IMR-90 (cell line): ENCODE measurements around the gene C16orf92. TPM values are rescaled to one million over a fixed set of nuclear protein-coding genes. Genes with fewer than 3 reads are reported as not detected.

Source experiments
- ATAC-seq: fragments of 200-7000 bp; cut with Tn5 transposase; 2 replicates; pipeline ENCODE4 v1.9.1; 2020; ENCODE audit warnings: low read depth, mild to moderate bottlenecking, moderate library complexity
- BruUV-seq: library from RNA; stranded (reverse); fragments of 400-500 nt; replicated peaks from 2 replicates; lab custom pipeline; 2021; lab: Mats Ljungman, UMichigan
- CTCF ChIA-PET: fragments of 300-600 bp; formaldehyde crosslinking; extraction: SDS; loops from one replicate; lab custom pipeline; 2021; ENCODE audit warnings: antibody characterized with exemption; lab: Yijun Ruan, JAX
- POLR2A ChIA-PET: fragments of 300-600 bp; sonication (Branson Sonifier 250); formaldehyde crosslinking; loops from one replicate; lab custom pipeline; 2022; ENCODE audit warnings: antibody characterized with exemption; ENCODE audit not compliant: unreplicated experiment; lab: Charles Lee
- DNase-seq: peaks from one replicate; pipeline ENCODE4 v3.0.0; 2013
- H2AFZ ChIP-seq: replicated peaks from 2 replicates; pipeline ENCODE3; 2013; ENCODE audit warnings: low read length, mild to moderate bottlenecking; ENCODE audit not compliant: poor library complexity
- H2AK5ac ChIP-seq: 2 replicates; pipeline ENCODE4 v1.6.1; 2013; ENCODE audit warnings: low read depth, low read length, inconsistent platforms
- H2AK9ac ChIP-seq: replicated peaks from 2 replicates; pipeline ENCODE3; 2013; ENCODE audit warnings: mild to moderate bottlenecking, low read depth, low read length, moderate library complexity; ENCODE audit not compliant: poor library complexity
- H2BK120ac ChIP-seq: 2 replicates; pipeline ENCODE4 v1.6.1; 2013; ENCODE audit warnings: low read depth, low read length, inconsistent platforms
- H2BK15ac ChIP-seq: 3 replicates; pipeline ENCODE4 v1.6.1; 2013; ENCODE audit warnings: low read depth, low read length, inconsistent platforms
- H2BK20ac ChIP-seq: 2 replicates; pipeline ENCODE4 v1.6.1; 2013; ENCODE audit warnings: low read depth, mild to moderate bottlenecking, inconsistent platforms, low read length, moderate library complexity
- H2BK5ac ChIP-seq: 2 replicates; pipeline ENCODE4 v1.6.1; 2013; ENCODE audit warnings: mild to moderate bottlenecking, low read depth, low read length, inconsistent platforms; ENCODE audit not compliant: poor library complexity, severe bottlenecking
- H3K14ac ChIP-seq: replicated peaks from 2 replicates; pipeline ENCODE4 v1.6.1; 2013; ENCODE audit warnings: low read depth, low read length, inconsistent platforms
- H3K18ac ChIP-seq: 2 replicates; pipeline ENCODE4 v1.6.1; 2013; ENCODE audit warnings: low read depth, low read length, control low read depth
- H3K23ac ChIP-seq: 2 replicates; pipeline ENCODE4 v1.6.1; 2013; ENCODE audit warnings: low read depth, low read length, inconsistent platforms
- H3K27ac ChIP-seq: 2 replicates; pipeline ENCODE4 v1.5.1; 2013; ENCODE audit warnings: mild to moderate bottlenecking, control low read depth, low read length; ENCODE audit not compliant: insufficient read depth
- H3K27me3 ChIP-seq: 2 replicates; pipeline ENCODE4 v1.6.1; 2013; ENCODE audit warnings: low read length; ENCODE audit not compliant: control insufficient read depth, insufficient read depth
- H3K36me3 ChIP-seq: 2 replicates; pipeline ENCODE4 v1.6.1; 2013; ENCODE audit warnings: low read length, mixed read lengths; ENCODE audit not compliant: control insufficient read depth, insufficient read depth
- H3K4ac ChIP-seq: 2 replicates; pipeline ENCODE4 v1.6.1; 2013; ENCODE audit warnings: low read depth, low read length, inconsistent platforms
- H3K4me1 ChIP-seq: 2 replicates; pipeline ENCODE4 v1.6.1; 2013; ENCODE audit warnings: low read length, mixed read lengths; ENCODE audit not compliant: control insufficient read depth, insufficient read depth
- H3K4me2 ChIP-seq: 2 replicates; pipeline ENCODE4 v1.6.1; 2013; ENCODE audit warnings: low read depth, mild to moderate bottlenecking, control low read depth, low read length, moderate library complexity
- H3K4me3 ChIP-seq: 2 replicates; pipeline ENCODE4 v1.5.1; 2013; ENCODE audit warnings: low read depth, mild to moderate bottlenecking, control low read depth, low read length, moderate library complexity; ENCODE audit not compliant: insufficient read depth
- H3K56ac ChIP-seq: 2 replicates; pipeline ENCODE4 v1.6.1; 2013; ENCODE audit warnings: low read length, inconsistent platforms; ENCODE audit not compliant: insufficient read depth; ENCODE audit errors: extremely low read depth
- H3K79me1 ChIP-seq, 2 experiments: 2 replicates each; pipeline ENCODE4 v1.6.1; 2013; ENCODE audit warnings: low read length in 2 of 2, inconsistent platforms in 1 of 2, low read depth in 1 of 2
- H3K9ac ChIP-seq: 2 replicates; pipeline ENCODE4 v1.6.1; 2013; ENCODE audit warnings: low read depth, low read length, control low read depth
- H3K9me1 ChIP-seq: 2 replicates; pipeline ENCODE4 v1.6.1; 2013; ENCODE audit warnings: low read length, inconsistent platforms; ENCODE audit not compliant: insufficient read depth
- H3K9me3 ChIP-seq: 2 replicates; pipeline ENCODE4 v1.6.1; 2013; ENCODE audit warnings: low read length; ENCODE audit not compliant: control insufficient read depth, insufficient read depth
- H4K20me1 ChIP-seq: 2 replicates; pipeline ENCODE4 v1.6.1; 2013; ENCODE audit warnings: low read length, inconsistent platforms; ENCODE audit not compliant: insufficient read depth
- H4K5ac ChIP-seq: 2 replicates; pipeline ENCODE4 v1.6.1; 2013; ENCODE audit warnings: mild to moderate bottlenecking, low read depth, low read length, control low read depth
- H4K8ac ChIP-seq, 2 experiments: 2 replicates each; pipeline ENCODE4 v1.6.1; 2013; ENCODE audit warnings: low read depth in 2 of 2, low read length in 2 of 2, control low read depth in 1 of 2, inconsistent platforms in 1 of 2
- H4K91ac ChIP-seq: 2 replicates; pipeline ENCODE4 v1.6.1; 2013; ENCODE audit warnings: low read depth, low read length, inconsistent platforms; ENCODE audit not compliant: insufficient read depth
- RFX5 ChIP-seq: IDR thresholded peaks from 2 replicates; pipeline ENCODE4 v1.8.0; 2012; ENCODE audit warnings: low read depth, mild to moderate bottlenecking, low read length, moderate library complexity
- WGBS, 2 experiments: methylation state at CpG; one replicate each; pipeline versions ENCODE4 v1.1.5 to v1.1.7; 2013; ENCODE audit warnings: missing lambda C conversion rate in 2 of 2; ENCODE audit not compliant: insufficient read length in 1 of 2; ENCODE audit errors: extremely low coverage in 2 of 2; 5-methylcytosine and 5-hydroxymethylcytosine counted together
- dilution Hi-C: fragments of 300-500 bp; cut with HindIII; formaldehyde crosslinking; loops from one replicate; pipeline ENCODE4 v1.14.3; 2018; ENCODE audit warnings: low sequenced_read_pairs; ENCODE audit not compliant: unreplicated experiment
- in situ Hi-C: fragments of 300-500 bp; cut with MboI; formaldehyde crosslinking; loops from 3 replicates; pipeline ENCODE4 v1.14.3; 2019; ENCODE audit warnings: low sequenced_read_pairs, inconsistent platforms, mixed read lengths
- intact Hi-C: fragments of 100-400 bp; cut with micrococcal nuclease; formaldehyde crosslinking; loops from 2 replicates; pipeline ENCODE4 v1.10.0; 2022
- polyA plus RNA-seq, 3 experiments: library from polyadenylated mRNA; depleted of rRNA; stranded (reverse); fragments of >200 nt; gene quantifications; 2 replicates each; pipeline ENCODE4 v1.2.3, GENCODE V29; 2012; ENCODE audit warnings: low replicate concordance in 1 of 3
- total RNA-seq: library from RNA; depleted of rRNA; stranded (reverse); fragments of >200 nt; gene quantifications from 2 replicates; pipeline ENCODE4 v1.2.3, GENCODE V29; 2012
- TF ChIP-seq, protein P1 (sequence below): conservative IDR thresholded peaks from 2 replicates; pipeline ENCODE4 v1.5.1; 2012; ENCODE audit warnings: mild to moderate bottlenecking, low read depth, low read length, improper control_type of control experiment

C16orf92 gene
- total and polyA plus RNA-seq, 2 of the 4 experiments (the other 2 are of a cell fraction), result not detected

DNA sequence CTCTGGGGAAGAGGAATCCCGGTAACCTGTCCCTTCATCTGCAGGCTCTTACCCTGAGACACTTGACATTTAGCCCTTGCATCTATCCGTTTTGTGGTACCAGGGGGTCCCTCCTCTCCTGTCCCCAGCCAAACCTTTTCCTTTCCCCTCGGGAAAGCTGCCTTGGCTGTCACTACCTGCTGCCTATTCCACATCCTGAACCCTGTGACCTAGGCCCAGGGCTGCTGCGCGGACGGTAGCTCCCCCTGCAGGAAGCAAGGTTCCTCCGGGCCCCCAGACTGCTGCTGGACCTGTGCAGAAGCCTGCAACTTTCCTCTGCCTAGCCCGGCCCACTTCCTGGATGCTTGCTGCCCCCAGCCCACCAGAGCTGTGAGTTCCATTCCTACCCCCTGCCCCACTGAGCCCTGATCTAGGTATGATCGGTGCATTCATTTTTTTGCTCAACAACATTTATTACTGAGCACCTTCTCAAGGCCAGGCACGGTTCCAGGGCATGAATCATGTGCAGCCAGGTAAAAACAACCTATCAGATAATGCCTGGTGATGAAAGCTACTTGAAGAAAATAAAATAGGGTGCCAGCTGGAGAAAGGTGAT lies 32.1 kb downstream of the C16orf92 start:
- H3K79me1 ChIP-seq, result peaks cover 6 to 42% of the 10 kb centered on the region in 2 experiments; a peak in 2 of 4 replicates
- no peak overlapping the region for H4K91ac ChIP-seq
- peak overlapping the region in 1 of 2 experiments; percentile 27; a peak in 1 of 4 replicates for H4K8ac ChIP-seq
- DNase-seq, result no peak
- no peak overlapping the region for H3K56ac ChIP-seq
- no peak overlapping the region for H3K9ac ChIP-seq
- in situ Hi-C loops (no loop called here), dilution Hi-C loops (no loop called here), intact Hi-C loops (no loop called here)
- H2AFZ ChIP-seq, result peak overlapping the region; percentile 49
- no peaks in the 10 kb centered on the region for H3K9me3 ChIP-seq
- no peak overlapping the region for H3K27ac ChIP-seq
- H3K4me1 ChIP-seq, result peaks cover 7% of the 10 kb centered on the region
- no peak overlapping the region for H3K4ac ChIP-seq
- no peak overlapping the region for H3K23ac ChIP-seq
- no peak overlapping the region for H2BK15ac ChIP-seq
- peak overlapping the region; percentile 95; the same call in 1 of the 2 replicates for H2AK5ac ChIP-seq
- peak overlapping the region; percentile 1; the same call in 1 of the 2 replicates for H2BK120ac ChIP-seq
- no peak overlapping the region for H4K5ac ChIP-seq
- H3K36me3 ChIP-seq, result peaks cover 2% of the 10 kb centered on the region; the same call in 1 of the 2 replicates
- H4K20me1 ChIP-seq, result no peaks in the 10 kb centered on the region; the same call in 1 of the 2 replicates
- ChIA-PET POLR2A (interaction anchor here (1.0 kb wide), 1 partner anchor 10 kb away, joined by 6 read pairs; the partner anchor contains the start of gene ALDOA), CTCF (interaction anchor here (1.0 to 1.6 kb wide), 3 partner anchors 9 to 12 kb away, joined by 3 to 7 read pairs (median 3); partner anchors contain the start of gene ALDOA)
- no peak overlapping the region for H3K18ac ChIP-seq
- H2BK20ac ChIP-seq, result 0 out of 2 replicates have a peak overlapping the region, but pooled peaks have one; percentile 36
- peak overlapping the region; percentile 79 for H2AK9ac ChIP-seq
- no peak for TF ChIP-seq RFX5
- TF ChIP-seq, protein P1, sequence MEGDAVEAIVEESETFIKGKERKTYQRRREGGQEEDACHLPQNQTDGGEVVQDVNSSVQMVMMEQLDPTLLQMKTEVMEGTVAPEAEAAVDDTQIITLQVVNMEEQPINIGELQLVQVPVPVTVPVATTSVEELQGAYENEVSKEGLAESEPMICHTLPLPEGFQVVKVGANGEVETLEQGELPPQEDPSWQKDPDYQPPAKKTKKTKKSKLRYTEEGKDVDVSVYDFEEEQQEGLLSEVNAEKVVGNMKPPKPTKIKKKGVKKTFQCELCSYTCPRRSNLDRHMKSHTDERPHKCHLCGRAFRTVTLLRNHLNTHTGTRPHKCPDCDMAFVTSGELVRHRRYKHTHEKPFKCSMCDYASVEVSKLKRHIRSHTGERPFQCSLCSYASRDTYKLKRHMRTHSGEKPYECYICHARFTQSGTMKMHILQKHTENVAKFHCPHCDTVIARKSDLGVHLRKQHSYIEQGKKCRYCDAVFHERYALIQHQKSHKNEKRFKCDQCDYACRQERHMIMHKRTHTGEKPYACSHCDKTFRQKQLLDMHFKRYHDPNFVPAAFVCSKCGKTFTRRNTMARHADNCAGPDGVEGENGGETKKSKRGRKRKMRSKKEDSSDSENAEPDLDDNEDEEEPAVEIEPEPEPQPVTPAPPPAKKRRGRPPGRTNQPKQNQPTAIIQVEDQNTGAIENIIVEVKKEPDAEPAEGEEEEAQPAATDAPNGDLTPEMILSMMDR, result peak; percentile 35
- peaks cover 14% of the 10 kb centered on the region for H3K9me1 ChIP-seq
- no peak for ATAC-seq
- H2BK5ac ChIP-seq, result no peak overlapping the region
- H3K4me2 ChIP-seq, result no peak overlapping the region
- WGBS, 2 experiments, result 39% methylated on average over 4 of the region's 10 CpGs; no CpG with 5 or more reads in 1 of the 2 experiments
- BruUV-seq, result no TSS peak
- no peak overlapping the region for H3K4me3 ChIP-seq
- H3K27me3 ChIP-seq, result no peaks in the 10 kb centered on the region
- H3K14ac ChIP-seq, result 0 out of 2 replicates have a peak overlapping the region, but pooled peaks have one; percentile 71
